IMR-90 (cell line): ENCODE measurements around the gene PLXNA1. TPM values are rescaled to one million over a fixed set of nuclear protein-coding genes. Genes with fewer than 3 reads are reported as not detected.

Experiments used
- ATAC-seq: fragments of 200-7000 bp; cut with Tn5 transposase; 2 replicates; pipeline ENCODE4 v1.9.1; 2020; ENCODE audit warnings: low read depth, mild to moderate bottlenecking, moderate library complexity
- BruUV-seq: library from RNA; stranded (reverse); fragments of 400-500 nt; replicated peaks from 2 replicates; lab custom pipeline; 2021; lab: Mats Ljungman, UMichigan
- CTCF ChIA-PET: fragments of 300-600 bp; formaldehyde crosslinking; extraction: SDS; loops from one replicate; lab custom pipeline; 2021; ENCODE audit warnings: antibody characterized with exemption; lab: Yijun Ruan, JAX
- POLR2A ChIA-PET: fragments of 300-600 bp; sonication (Branson Sonifier 250); formaldehyde crosslinking; loops from one replicate; lab custom pipeline; 2022; ENCODE audit warnings: antibody characterized with exemption; ENCODE audit not compliant: unreplicated experiment; lab: Charles Lee
- DNase-seq: peaks from one replicate; pipeline ENCODE4 v3.0.0; 2013
- H2AFZ ChIP-seq: replicated peaks from 2 replicates; pipeline ENCODE3; 2013; ENCODE audit warnings: low read length, mild to moderate bottlenecking; ENCODE audit not compliant: poor library complexity
- H2AK5ac ChIP-seq: 2 replicates; pipeline ENCODE4 v1.6.1; 2013; ENCODE audit warnings: low read depth, low read length, inconsistent platforms
- H2AK9ac ChIP-seq: replicated peaks from 2 replicates; pipeline ENCODE3; 2013; ENCODE audit warnings: mild to moderate bottlenecking, low read depth, low read length, moderate library complexity; ENCODE audit not compliant: poor library complexity
- H2BK120ac ChIP-seq: 2 replicates; pipeline ENCODE4 v1.6.1; 2013; ENCODE audit warnings: low read depth, low read length, inconsistent platforms
- H2BK15ac ChIP-seq: 3 replicates; pipeline ENCODE4 v1.6.1; 2013; ENCODE audit warnings: low read depth, low read length, inconsistent platforms
- H2BK20ac ChIP-seq: 2 replicates; pipeline ENCODE4 v1.6.1; 2013; ENCODE audit warnings: low read depth, mild to moderate bottlenecking, inconsistent platforms, low read length, moderate library complexity
- H2BK5ac ChIP-seq: 2 replicates; pipeline ENCODE4 v1.6.1; 2013; ENCODE audit warnings: mild to moderate bottlenecking, low read depth, low read length, inconsistent platforms; ENCODE audit not compliant: poor library complexity, severe bottlenecking
- H3K14ac ChIP-seq: replicated peaks from 2 replicates; pipeline ENCODE4 v1.6.1; 2013; ENCODE audit warnings: low read depth, low read length, inconsistent platforms
- H3K18ac ChIP-seq: 2 replicates; pipeline ENCODE4 v1.6.1; 2013; ENCODE audit warnings: low read depth, low read length, control low read depth
- H3K23ac ChIP-seq: 2 replicates; pipeline ENCODE4 v1.6.1; 2013; ENCODE audit warnings: low read depth, low read length, inconsistent platforms
- H3K27ac ChIP-seq: 2 replicates; pipeline ENCODE4 v1.5.1; 2013; ENCODE audit warnings: mild to moderate bottlenecking, control low read depth, low read length; ENCODE audit not compliant: insufficient read depth
- H3K27me3 ChIP-seq: 2 replicates; pipeline ENCODE4 v1.6.1; 2013; ENCODE audit warnings: low read length; ENCODE audit not compliant: control insufficient read depth, insufficient read depth
- H3K36me3 ChIP-seq: 2 replicates; pipeline ENCODE4 v1.6.1; 2013; ENCODE audit warnings: low read length, mixed read lengths; ENCODE audit not compliant: control insufficient read depth, insufficient read depth
- H3K4ac ChIP-seq: 2 replicates; pipeline ENCODE4 v1.6.1; 2013; ENCODE audit warnings: low read depth, low read length, inconsistent platforms
- H3K4me1 ChIP-seq: 2 replicates; pipeline ENCODE4 v1.6.1; 2013; ENCODE audit warnings: low read length, mixed read lengths; ENCODE audit not compliant: control insufficient read depth, insufficient read depth
- H3K4me2 ChIP-seq: 2 replicates; pipeline ENCODE4 v1.6.1; 2013; ENCODE audit warnings: low read depth, mild to moderate bottlenecking, control low read depth, low read length, moderate library complexity
- H3K4me3 ChIP-seq: 2 replicates; pipeline ENCODE4 v1.5.1; 2013; ENCODE audit warnings: low read depth, mild to moderate bottlenecking, control low read depth, low read length, moderate library complexity; ENCODE audit not compliant: insufficient read depth
- H3K56ac ChIP-seq: 2 replicates; pipeline ENCODE4 v1.6.1; 2013; ENCODE audit warnings: low read length, inconsistent platforms; ENCODE audit not compliant: insufficient read depth; ENCODE audit errors: extremely low read depth
- H3K79me1 ChIP-seq, 2 experiments: 2 replicates each; pipeline ENCODE4 v1.6.1; 2013; ENCODE audit warnings: low read length in 2 of 2, inconsistent platforms in 1 of 2, low read depth in 1 of 2
- H3K9ac ChIP-seq: 2 replicates; pipeline ENCODE4 v1.6.1; 2013; ENCODE audit warnings: low read depth, low read length, control low read depth
- H3K9me1 ChIP-seq: 2 replicates; pipeline ENCODE4 v1.6.1; 2013; ENCODE audit warnings: low read length, inconsistent platforms; ENCODE audit not compliant: insufficient read depth
- H3K9me3 ChIP-seq: 2 replicates; pipeline ENCODE4 v1.6.1; 2013; ENCODE audit warnings: low read length; ENCODE audit not compliant: control insufficient read depth, insufficient read depth
- H4K20me1 ChIP-seq: 2 replicates; pipeline ENCODE4 v1.6.1; 2013; ENCODE audit warnings: low read length, inconsistent platforms; ENCODE audit not compliant: insufficient read depth
- H4K5ac ChIP-seq: 2 replicates; pipeline ENCODE4 v1.6.1; 2013; ENCODE audit warnings: mild to moderate bottlenecking, low read depth, low read length, control low read depth
- H4K8ac ChIP-seq, 2 experiments: 2 replicates each; pipeline ENCODE4 v1.6.1; 2013; ENCODE audit warnings: low read depth in 2 of 2, low read length in 2 of 2, control low read depth in 1 of 2, inconsistent platforms in 1 of 2
- H4K91ac ChIP-seq: 2 replicates; pipeline ENCODE4 v1.6.1; 2013; ENCODE audit warnings: low read depth, low read length, inconsistent platforms; ENCODE audit not compliant: insufficient read depth
- BHLHE40 ChIP-seq: fragments of 150-350 bp; IDR thresholded peaks from 2 replicates; pipeline ENCODE4 v1.6.1; 2016; ENCODE audit warnings: mild to moderate bottlenecking, low read depth, low read length
- CEBPB ChIP-seq: IDR thresholded peaks from 2 replicates; pipeline ENCODE4 v1.6.1; 2012; ENCODE audit warnings: low read depth, low read length, improper control_type of control experiment
- CTCF ChIP-seq: conservative IDR thresholded peaks from 2 replicates; pipeline ENCODE4 v1.5.1; 2012; ENCODE audit warnings: mild to moderate bottlenecking, low read depth, low read length, improper control_type of control experiment
- ELK1 ChIP-seq: fragments of 150-350 bp; IDR thresholded peaks from 2 replicates; pipeline ENCODE4 v1.6.1; 2016; ENCODE audit warnings: low read depth, mild to moderate bottlenecking, low read length, moderate library complexity, borderline replicate concordance
- MAZ ChIP-seq: IDR thresholded peaks from 2 replicates; pipeline ENCODE4 v1.6.1; 2012; ENCODE audit warnings: low read depth, mild to moderate bottlenecking, low read length, improper control_type of control experiment, moderate library complexity, borderline replicate concordance
- NFE2L2 ChIP-seq: fragments of 150-350 bp; IDR thresholded peaks from 2 replicates; pipeline ENCODE4 v1.6.1; 2016; ENCODE audit warnings: low read depth, mild to moderate bottlenecking, low read length
- POLR2A ChIP-seq: IDR thresholded peaks from 2 replicates; pipeline ENCODE4 v1.6.1; 2012; ENCODE audit warnings: mild to moderate bottlenecking, low read depth, low read length
- RCOR1 ChIP-seq: IDR thresholded peaks from 2 replicates; pipeline ENCODE4 v1.6.1; 2012; ENCODE audit warnings: mild to moderate bottlenecking, low read length, improper control_type of control experiment; ENCODE audit not compliant: insufficient replicate concordance
- WGBS, 2 experiments: methylation state at CpG; one replicate each; pipeline versions ENCODE4 v1.1.5 to v1.1.7; 2013; ENCODE audit warnings: missing lambda C conversion rate in 2 of 2; ENCODE audit not compliant: insufficient read length in 1 of 2; ENCODE audit errors: extremely low coverage in 2 of 2; 5-methylcytosine and 5-hydroxymethylcytosine counted together
- dilution Hi-C: fragments of 300-500 bp; cut with HindIII; formaldehyde crosslinking; loops from one replicate; pipeline ENCODE4 v1.14.3; 2018; ENCODE audit warnings: low sequenced_read_pairs; ENCODE audit not compliant: unreplicated experiment
- in situ Hi-C: fragments of 300-500 bp; cut with MboI; formaldehyde crosslinking; loops from 3 replicates; pipeline ENCODE4 v1.14.3; 2019; ENCODE audit warnings: low sequenced_read_pairs, inconsistent platforms, mixed read lengths
- intact Hi-C: fragments of 100-400 bp; cut with micrococcal nuclease; formaldehyde crosslinking; loops from 2 replicates; pipeline ENCODE4 v1.10.0; 2022
- polyA plus RNA-seq, 3 experiments: library from polyadenylated mRNA; depleted of rRNA; stranded (reverse); fragments of >200 nt; gene quantifications; 2 replicates each; pipeline ENCODE4 v1.2.3, GENCODE V29; 2012; ENCODE audit warnings: low replicate concordance in 1 of 3
- total RNA-seq: library from RNA; depleted of rRNA; stranded (reverse); fragments of >200 nt; gene quantifications from 2 replicates; pipeline ENCODE4 v1.2.3, GENCODE V29; 2012

PLXNA1 gene
- total and polyA plus RNA-seq, 2 of the 4 experiments (the other 2 are of a cell fraction): 13.6 to 49.4 TPM

GRCh38 chr3:127026036-127026435 lies 43.1 kb downstream of the PLXNA1 start:
- Histone ChIP-seq H2AK9ac (no peak overlapping the region), H3K18ac (no peak overlapping the region; the same call in 1 of the 2 replicates), H3K4ac (no peak overlapping the region), H3K56ac (no peak overlapping the region), H4K8ac (no peak overlapping the region), H2AK5ac (no peak overlapping the region), H2BK5ac (no peak overlapping the region), H3K9ac (no peak overlapping the region), H3K23ac (no peak overlapping the region), H3K9me1 (no peaks in the 10 kb centered on the region; the same call in 1 of the 2 replicates), H2AFZ (no peak overlapping the region), H3K4me1 (peaks cover 7% of the 10 kb centered on the region; the same call in 1 of the 2 replicates), H2BK20ac (no peak overlapping the region), H4K5ac (no peak overlapping the region), H4K91ac (no peak overlapping the region), H3K14ac (no peak overlapping the region), H3K79me1 (no peaks in the 10 kb centered on the region), H2BK120ac (no peak overlapping the region), H3K27ac (no peak overlapping the region), H3K27me3 (no peaks in the 10 kb centered on the region), H3K4me3 (no peak overlapping the region), H3K36me3 (peaks cover 76% of the 10 kb centered on the region), H2BK15ac (no peak overlapping the region), H4K20me1 (peaks cover 4% of the 10 kb centered on the region), H3K4me2 (no peak overlapping the region), H3K9me3 (no peaks in the 10 kb centered on the region)
- WGBS, 2 experiments: no CpG with 5 or more reads among the region's 5 CpGs
- no peak for DNase-seq
- CTCF ChIA-PET: no interaction called here
- ATAC-seq: no peak
- intact Hi-C loops (no loop called here), dilution Hi-C loops (no loop called here), in situ Hi-C loops (no loop called here)
- POLR2A ChIA-PET: no interaction called here
- no TSS peak for BruUV-seq
- TF ChIP-seq POLR2A: no peak
- no peak for TF ChIP-seq ELK1
- no peak for TF ChIP-seq RCOR1
- TF ChIP-seq CTCF: no peak
- TF ChIP-seq BHLHE40: no peak
- TF ChIP-seq CEBPB: no peak
- no peak for TF ChIP-seq NFE2L2
- no peak for TF ChIP-seq MAZ
